ENCODE measurements around the gene GNA15.

Gene GNA15

DNA sequence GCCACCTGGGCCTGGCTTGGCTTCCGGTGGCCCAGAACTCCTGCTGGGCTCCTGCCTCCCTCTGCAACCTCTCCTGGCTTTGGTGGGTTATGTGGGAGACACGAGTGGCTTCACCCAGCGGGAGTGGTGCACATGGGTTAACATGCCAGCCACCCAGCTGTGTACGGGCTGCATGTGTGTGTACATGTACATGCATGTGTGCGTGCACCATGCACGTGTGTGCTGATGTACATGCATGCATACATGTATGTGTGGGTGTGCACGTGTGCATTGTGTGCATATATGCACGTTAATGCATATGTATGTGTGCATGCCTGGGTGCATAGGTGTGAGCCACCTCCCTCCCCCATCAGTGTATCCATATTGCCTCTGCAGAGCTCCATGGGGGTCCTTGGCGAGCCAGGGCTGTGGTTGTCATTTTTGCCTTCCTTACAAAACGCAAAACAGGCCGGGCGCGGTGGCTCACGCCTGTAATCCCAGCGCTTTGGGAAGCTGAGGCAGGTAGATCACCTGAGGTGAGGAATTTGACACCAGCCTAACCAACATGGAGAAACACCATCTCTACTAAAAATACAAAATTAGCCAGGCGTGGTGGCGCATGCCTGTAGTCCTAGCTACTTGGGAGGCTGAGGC is 29.2 kb upstream of the GNA15 start:
- DNase-seq, result no peak

DNA sequence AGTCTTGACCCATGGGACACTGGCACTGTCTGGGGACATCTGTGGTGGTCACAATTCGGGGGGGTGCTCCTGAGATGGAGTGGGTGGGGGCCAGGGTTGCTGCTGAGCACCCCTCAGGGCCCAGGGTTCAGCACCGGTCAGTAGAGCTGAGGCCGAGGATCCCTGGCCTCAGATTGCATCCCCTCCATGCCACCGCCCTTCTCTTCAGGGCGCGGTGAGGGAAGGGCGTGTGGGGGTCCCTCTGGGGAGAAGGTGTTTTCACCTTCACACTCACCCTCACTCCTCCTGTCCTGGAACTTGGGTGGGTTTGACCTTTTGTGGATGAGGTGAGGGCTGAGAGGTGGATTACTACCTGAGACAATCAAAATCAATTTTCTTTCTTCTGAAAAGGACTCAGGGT is 28.2 kb upstream of the GNA15 start:
- no peak for DNase-seq

DNA sequence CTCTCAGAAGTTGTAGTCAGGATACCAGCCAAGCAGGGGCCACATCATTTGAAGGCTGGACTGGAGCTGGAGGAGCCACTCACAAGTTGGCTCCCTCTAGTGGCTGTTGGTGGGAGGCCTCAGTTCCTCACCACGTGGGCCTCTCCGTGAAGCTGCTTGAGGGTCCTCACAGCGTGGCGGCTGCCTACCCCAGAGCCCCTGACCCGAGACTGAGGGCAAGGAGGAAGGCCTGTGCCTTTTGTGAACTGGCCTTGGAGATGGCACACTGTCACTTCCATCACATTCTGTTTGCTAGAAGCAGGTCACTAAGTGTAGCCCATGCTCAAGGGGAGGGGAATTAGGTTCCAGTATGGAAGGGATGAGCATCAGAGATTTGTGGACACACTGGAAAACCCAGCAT is 27.1 kb upstream of the GNA15 start:
- no peak for DNase-seq

DNA sequence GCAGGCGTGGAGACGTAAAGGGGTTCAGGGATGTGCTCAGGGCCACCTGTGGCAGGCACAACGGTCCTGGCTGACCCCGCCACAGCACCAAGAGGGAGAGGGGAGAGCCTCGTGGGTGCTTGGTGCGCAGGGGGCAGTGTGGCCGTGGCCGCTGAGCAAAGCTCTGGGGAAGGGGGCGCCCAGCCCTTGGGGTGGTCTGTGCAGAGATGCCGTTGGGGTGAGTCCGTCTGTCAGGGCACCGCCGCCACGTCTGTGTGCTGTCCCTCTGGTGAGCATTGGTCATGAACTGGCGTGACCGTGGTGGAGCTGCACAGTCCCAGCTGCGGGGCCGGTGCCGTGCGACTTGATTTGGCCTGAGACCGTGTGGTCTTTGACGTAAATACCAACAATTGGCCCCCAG is 26.3 kb upstream of the GNA15 start:
- DNase-seq, result no peak

DNA sequence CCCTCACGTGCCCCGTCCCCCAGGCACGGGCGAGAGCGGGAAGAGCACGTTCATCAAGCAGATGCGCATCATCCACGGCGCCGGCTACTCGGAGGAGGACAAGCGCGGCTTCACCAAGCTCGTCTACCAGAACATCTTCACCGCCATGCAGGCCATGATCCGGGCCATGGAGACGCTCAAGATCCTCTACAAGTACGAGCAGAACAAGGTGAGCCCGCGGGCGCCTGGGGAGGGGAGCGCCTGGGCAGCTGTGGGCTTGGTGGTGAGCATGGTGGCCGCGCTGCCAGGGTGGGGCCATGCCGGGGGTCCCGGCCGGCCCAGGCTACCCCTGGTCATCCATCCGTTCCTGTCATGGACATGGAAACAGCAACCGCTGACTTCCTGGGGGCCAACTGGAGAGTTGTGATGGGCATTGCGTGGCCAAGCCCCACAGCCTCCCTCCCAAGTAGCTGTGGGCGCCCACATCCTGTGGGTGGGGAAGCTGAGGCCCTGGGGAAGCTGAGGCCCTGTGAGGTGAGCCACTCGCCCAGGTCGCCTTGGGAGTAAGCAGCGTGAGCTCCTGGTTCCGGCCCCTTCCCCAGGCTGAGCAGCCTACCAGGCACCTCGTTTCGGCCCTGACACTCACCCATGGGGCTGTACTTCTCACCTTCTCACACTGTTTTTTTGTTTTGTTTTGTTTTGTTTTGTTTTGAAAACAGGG is 25.6 kb upstream of the GNA15 start:
- no peak for DNase-seq

DNA sequence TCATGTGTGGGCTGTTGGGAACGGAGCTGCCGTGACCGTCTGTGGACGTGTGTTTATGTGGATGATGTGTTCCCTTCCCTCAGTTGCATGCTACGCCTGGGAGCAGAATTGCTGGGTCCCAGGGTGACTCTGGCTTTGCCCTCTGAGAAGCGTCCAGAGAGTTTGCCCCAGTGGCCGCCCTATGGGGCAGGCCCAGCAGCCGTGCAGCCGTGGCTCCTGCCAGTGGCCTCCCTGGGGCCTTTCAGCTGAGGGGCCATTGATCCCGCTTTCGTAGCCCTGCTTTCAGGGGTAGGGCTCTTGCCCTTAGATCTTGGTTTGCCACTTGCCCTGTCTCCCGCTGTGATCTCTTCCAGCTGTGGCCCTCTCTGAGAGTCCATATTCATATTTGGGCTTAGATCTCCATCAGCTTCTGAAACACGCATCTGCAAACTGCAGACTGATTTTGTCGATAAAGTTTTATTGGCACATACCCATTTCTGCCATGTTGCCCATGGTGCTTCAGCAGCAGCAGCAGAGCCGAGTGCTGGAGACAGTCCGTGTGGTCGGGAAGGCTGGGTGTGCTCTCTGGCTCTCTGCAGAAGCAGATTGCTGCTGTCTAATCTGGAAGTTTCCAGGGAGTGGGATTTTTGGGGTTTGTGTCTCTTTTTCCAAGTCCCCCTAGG is 24.1 kb upstream of the GNA15 start:
- no peak for DNase-seq

DNA sequence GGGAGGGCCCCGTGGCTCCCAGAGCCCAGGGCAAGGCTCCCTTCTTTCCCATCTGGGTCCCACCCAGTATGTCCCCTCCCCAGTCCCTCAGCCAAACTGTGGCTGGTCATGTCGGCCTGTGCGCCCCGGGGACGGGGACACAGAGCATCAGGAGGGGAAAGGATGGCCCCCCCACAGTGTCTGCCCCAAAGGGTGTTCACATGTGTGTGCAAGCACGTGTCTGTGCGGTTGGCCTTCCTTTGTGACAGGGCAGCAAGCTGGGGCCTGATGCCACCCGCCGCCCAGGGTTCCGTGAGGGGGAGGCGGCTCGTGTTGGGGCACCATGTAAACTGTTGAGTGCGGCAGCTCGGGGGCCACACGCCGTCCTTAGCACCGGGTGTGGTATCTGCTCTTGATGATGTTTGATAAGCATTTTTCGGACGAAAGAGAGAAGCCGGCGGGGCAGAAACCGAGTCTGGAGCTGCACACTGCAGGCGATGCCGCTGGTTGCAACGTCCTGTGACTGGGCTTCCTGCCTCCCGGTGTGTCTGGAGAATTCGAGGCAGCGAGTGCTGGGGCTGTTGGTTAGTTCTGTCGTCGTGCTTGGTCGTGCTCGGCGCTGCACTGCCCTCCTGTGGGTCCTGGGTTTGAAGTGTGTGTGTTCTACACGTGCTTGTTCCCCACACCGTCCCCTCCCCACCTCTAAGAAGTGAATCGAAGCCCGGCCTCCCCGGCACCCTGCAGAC is 23.3 kb upstream of the GNA15 start:
- DNase-seq, result no peak

DNA sequence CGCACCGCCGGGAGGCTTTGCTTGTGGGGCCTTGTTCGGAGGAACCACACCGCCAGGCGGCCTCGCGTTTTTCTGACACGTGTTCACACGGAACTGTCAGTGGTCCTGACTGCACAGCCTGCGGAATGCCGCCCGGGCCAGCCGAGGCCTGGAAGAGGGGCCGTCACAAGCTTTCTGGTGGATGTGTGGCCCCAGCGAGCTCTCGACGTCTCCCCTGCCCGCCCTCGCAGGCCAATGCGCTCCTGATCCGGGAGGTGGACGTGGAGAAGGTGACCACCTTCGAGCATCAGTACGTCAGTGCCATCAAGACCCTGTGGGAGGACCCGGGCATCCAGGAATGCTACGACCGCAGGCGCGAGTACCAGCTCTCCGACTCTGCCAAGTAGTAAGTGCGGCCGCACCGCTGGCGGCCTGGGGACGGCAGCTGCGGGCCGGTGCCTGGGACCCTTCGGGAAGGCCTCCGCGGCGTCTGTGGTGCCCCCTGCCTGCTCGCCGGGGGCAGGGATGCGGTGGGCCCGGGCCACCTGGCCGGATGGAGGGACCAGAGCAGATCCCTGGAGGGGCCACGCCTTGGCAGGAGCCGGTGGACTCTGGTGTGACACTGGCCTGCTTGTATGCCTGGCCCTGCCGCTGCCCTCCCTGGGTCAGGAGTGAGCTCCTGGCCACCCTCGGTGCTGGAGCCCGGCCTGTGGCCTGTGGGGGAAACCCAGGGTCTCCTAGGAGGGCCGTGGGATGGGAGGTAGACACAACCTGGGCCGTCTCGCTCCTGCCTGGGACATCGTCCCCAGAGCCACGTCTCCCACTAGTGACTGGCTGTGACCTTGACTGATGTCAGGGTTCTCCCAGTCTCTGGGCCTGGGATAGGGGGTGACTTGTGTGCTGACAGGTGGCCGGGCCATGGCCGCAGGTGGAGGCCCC is 22.5 kb upstream of the GNA15 start:
- no peak for DNase-seq

DNA sequence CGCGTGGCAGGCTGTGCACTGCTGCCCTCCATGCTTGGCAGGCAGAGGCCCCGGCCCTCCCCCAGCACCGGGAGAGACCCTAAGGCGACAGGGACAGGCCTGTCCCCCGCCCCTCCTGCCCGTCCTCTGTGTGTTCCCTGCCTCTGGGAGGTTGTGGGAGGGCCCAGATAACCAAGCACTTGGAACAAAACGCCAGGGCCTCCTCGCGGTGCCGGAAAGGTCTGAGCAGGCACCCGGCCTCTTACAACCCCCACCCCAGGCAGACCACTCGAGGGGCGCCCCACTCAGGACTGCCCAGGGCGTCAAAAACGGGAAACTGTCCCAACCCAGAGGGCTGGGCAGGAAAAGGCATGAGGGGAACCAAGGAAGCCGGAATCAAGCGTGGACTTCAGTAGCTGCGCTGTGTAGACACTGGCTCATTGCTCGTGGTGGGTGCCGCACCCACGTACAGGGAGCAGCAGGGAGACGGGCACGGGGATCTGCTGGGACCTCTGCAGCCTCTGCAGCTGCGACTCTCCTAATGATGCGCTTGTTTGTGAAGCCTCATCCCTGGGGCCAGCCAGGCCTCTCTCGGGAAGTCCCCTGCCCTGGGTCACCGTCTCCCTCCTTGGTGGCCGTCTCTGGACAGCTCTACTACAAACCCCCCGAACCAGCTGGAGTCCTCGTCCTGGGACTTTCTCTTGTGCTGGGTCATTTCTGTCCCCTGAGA is 21.7 kb upstream of the GNA15 start:
- DNase-seq, result no peak

DNA sequence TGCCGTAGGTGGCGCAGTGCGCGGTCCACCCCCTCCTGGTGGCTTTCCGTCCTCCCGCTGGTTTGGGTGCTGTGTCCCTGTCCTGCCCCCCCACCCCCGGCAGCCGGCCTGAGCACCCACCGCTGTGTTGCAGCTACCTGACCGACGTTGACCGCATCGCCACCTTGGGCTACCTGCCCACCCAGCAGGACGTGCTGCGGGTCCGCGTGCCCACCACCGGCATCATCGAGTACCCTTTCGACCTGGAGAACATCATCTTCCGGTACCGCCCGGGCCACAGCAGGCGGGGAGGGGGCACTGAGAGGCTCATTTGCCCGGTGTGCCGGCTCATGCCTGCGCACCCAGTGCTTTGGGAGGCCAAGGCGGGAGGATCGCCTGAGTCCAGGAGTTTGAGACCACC is 21.0 kb upstream of the GNA15 start:
- DNase-seq, result no peak

DNA sequence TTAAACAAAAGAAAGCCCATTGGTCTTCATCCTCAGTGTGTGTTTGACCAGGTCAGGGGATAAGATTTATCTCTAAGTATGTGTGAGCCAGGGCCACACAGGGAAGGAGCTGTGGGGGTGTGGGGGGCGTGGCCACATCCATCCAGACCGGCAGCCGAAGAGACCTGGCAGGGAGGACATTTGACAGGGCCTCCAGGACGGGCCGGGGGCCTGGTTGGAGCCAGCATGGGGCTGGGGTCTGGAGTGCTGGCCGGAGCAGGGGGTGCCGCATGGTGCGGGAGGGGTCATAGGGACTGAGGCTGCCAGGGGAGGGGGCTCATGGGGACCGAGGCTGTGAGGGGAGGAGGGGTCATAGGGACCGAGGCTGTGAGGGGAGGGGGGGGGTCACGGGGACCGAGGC is 20.4 kb upstream of the GNA15 start:
- no peak for DNase-seq

DNA sequence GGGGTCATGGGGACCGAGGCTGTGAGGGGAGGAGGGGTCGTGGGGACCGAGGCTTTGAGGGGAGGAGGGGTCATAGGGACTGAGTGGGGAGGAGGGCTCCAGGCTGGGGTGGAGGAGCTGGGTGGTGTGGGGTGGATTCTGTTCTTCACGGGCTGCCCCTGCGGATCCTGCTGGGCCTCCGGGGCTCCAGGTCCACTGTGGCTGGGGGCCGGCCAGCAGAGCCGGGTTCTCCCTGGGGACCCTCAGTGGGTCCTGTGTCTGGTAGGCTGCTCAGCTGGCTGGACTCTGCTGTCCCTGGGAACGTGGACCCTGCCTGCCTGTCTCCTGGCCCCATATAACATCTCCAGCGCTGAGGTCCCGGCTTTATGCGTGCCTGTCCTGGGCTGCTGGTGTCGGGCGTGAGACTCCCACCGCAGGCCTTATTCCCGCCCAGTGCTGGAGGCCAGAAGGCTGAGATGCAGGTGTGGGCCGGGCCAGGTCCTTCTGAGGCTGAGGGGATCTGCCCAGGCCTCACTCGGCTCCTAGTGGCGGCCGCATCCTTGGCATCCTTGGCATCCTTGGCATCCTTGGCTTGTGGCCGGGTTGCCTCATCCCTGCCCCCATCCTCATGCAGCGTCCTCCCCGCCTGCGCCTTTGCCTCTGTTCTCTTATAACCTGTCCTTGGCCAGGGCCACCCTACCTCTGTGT is 19.8 kb upstream of the GNA15 start:
- DNase-seq, result no peak

DNA sequence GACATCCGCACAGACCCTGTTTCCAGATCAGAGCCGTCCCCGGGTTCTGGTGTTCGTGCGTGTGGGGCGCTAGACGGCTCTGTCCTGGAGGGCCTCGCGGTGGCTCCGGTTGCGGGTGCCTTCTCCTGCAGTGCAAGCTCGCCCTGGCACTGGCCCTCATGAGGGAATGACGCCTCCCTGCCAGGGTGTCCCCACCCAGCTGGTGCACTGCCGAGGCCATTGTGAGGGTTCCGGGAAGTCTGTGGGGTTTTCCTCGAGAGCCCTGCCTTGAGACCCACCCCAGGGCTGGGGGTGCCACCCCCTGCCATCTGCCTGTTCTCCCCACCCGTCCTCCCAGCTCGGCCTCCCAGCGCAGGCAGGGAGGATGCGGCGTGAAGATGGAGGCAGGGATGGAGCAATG is 19.2 kb upstream of the GNA15 start:
- no peak for DNase-seq

DNA sequence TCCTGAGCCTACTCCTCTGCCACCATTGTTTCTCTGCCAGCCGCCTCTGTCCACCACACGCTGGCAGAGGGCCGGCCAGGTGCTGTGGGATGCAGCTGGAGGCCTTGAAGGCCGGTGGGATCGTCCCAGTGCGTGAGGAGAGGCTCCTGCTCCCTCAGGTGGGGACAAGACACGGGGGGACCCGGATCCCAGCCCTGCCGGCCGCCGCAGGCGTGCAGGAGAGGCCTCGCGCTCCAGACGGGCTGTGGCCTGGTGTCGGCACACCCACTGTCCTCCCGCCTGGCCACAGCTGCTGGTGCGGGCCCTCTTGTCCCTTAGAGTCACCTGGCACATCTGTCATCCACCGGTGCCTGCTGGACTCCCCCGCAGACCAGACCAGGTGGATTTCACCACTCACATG is 18.1 kb upstream of the GNA15 start:
- no peak for DNase-seq

DNA sequence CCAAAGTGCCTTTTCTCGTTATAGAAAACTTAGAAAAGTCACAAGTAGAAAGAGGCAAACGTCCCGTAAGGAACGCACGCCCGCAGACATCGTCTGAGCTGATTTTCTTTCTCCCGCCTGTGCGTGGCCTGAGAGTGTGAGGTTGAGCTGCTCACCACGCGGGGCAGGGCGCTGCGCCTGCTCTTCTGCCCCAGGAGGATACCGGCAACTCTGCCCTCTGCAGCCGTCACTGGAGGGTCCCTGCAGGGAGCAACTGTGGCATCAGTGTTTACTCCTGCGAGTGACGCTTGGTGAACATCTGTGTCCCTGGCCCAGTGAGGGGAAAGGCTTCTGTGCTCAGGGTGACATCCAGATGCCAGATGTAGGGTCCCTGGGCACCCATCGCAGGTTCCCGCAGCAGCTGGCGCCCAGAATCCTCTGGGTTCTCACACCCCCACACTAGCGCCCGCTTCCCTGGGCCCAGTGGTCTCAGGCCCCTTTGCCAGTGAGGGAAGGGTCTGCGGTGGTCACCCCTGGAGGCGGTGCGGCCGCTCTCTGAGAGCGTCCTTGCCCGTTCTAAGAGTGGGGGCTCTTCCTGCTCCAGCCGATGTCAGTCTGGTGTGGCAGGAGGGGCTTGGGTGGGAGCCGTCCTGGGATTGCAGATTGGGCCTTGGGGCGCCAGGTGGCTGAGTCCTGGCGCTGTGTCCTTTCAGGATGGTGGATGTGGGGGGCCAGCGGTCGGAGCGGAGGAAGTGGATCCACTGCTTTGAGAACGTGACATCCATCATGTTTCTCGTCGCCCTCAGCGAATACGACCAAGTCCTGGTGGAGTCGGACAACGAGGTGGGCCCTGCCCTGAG is 17.4 kb upstream of the GNA15 start:
- no peak for DNase-seq

DNA sequence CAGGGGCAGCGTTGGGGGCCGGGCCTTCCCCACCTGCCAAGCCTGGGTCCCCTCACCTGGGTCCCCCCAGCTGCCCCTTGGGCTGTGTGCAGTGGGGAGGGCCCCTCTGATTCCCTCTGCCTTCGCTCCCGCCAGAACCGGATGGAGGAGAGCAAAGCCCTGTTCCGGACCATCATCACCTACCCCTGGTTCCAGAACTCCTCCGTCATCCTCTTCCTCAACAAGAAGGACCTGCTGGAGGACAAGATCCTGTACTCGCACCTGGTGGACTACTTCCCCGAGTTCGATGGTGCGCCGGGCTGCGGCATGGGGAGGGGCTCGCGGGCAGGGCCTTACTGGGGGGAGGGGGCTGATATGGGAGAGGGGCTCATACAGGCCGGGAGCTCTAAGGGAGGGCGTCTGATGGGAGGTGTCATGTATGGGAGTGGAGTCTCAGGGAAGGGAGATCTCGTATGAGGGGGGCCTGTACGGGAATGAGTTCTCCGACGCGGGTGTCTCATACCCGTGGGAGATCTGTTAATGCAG is 16.7 kb upstream of the GNA15 start:
- DNase-seq, result no peak

DNA sequence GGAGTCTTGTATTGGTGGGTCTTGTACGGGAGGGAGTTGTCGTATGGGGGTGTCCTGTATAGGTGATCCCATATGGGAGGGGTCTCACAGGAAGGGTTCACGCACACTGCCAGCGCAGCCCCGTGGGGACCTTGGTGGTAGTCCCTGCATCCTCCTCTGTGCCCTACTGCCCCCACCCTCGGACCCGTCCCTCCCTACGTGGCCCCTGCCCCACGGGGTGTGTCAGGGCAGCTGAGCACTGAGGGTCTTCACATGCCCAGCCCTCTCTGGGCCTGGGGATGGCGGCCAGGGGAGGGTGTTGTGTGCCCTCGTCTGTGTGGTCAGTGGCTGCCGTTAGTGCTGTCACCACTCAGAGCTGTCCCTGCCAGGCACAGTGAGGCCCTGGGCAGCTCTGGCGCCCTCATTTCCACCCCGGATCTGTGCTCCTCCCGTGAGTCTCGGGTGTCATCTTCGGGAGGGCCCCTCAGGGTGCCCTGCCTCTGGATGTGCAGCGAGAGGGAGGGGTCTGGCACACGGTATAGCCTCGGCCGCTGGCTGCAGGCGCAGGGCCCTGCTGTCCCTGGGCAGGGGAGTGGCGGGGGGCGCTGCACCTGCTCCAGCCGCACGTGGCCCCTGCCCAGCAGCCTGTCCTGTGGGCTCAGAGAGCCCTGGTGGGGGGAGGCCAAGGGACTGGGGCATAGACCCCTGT is 16.0 kb upstream of the GNA15 start:
- no peak for DNase-seq

DNA sequence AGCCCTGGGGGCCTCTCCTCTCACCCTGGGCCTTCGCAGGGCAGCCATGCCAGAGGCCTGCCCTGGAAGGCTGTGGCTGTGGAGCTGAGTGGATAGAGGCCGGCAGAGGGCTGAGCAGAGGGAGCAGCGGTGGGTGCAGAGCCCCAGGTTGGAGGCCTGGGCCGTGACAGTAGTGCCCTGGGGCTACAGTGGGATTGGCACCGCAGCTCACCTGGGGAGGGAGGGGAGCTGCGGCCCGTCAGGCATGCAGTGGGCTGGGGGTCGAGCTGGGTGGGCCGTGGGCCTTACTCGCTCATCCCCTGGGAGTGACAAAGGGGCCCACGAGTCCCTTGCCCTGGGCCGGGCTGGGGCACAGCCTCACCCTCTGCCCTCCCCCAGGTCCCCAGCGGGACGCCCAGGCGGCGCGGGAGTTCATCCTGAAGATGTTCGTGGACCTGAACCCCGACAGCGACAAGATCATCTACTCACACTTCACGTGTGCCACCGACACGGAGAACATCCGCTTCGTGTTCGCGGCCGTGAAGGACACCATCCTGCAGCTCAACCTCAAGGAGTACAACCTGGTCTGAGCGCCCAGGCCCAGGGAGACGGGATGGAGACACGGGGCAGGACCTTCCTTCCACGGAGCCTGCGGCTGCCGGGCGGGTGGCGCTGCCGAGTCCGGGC is 15.1 kb upstream of the GNA15 start:
- no peak for DNase-seq

DNA sequence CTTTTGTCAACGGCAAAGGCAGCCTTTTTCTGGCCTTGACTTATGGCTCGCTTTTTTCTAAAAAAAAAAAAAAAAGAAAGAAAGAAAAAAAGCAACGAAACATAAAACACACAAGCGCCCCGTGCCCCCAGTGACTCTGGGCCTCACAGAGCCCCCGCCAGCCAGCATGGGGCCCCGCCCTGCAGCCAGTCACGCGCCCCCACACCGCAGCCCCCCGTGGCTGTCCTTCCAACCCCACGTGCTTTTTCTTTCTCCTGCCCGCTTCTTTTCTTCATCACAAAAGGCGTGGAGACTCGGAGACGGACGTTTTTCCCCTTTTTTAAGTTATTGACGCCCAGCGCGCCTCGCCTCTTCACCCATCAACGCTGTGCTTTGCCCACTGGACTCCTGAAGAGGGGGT is 14.4 kb upstream of the GNA15 start:
- no peak for DNase-seq
